Adrenal gland (tissue), 5 donors: ENCODE results near the gene SON.

Experiments used
- CTCF ChIP-seq, 6 experiments: fragments of 450-650 bp in 4 of 6; fragments of 200-600 bp in 2 of 6; sonication (generic) in 1 of 6; IDR thresholded peaks; 1 replicate in 5 of 6; 2 replicates in 1 of 6; pipeline versions ENCODE4 v1.5.1 to v1.8.0; 2016 to 2021; ENCODE audit warnings: antibody characterized with exemption in 6 of 6, mild to moderate bottlenecking in 2 of 6, moderate library complexity in 1 of 6
- POLR2A ChIP-seq, 2 donors: fragments of 450-650 bp; IDR thresholded peaks; one replicate each; pipeline ENCODE4 v1.6.1; 2017; ENCODE audit warnings: antibody characterized with exemption in 2 of 2, mild to moderate bottlenecking in 2 of 2, moderate library complexity in 1 of 2
- donor health status: DM: no; HTN: no; CAD: no.

GRCh38 chr21:33552999-33553598, 10.3 kb downstream of the SON start:
- no peak for TF ChIP-seq CTCF (IDR thresholded peaks at IDR 0.05)
- TF ChIP-seq POLR2A (IDR thresholded peaks at IDR 0.05), result no peak
